WERI-Rb-1 (cell line): Measurements from ENCODE around the gene ZNF516.

Experiments used
- DNase-seq: peaks from one replicate; pipeline ENCODE4 v3.0.0-alpha.2; 2020
- H3K27ac ChIP-seq: fragments of 250-450 bp; sonication (Bioruptor Pico); 2 replicates; pipeline ENCODE4 v1.5.1; 2020; ENCODE audit warnings: mild to moderate bottlenecking, moderate library complexity
- H3K27me3 ChIP-seq: fragments of 250-450 bp; sonication (Bioruptor Pico); 2 replicates; pipeline ENCODE4 v1.5.1; 2021; ENCODE audit warnings: mild to moderate bottlenecking, low read depth, moderate library complexity; ENCODE audit not compliant: insufficient read depth, severe bottlenecking
- H3K36me3 ChIP-seq: fragments of 250-450 bp; sonication (Bioruptor Pico); 2 replicates; pipeline ENCODE4 v1.5.1; 2020; ENCODE audit warnings: mild to moderate bottlenecking, moderate library complexity
- H3K4me3 ChIP-seq: 2 replicates; pipeline ENCODE4 v1.5.1; 2011; ENCODE audit warnings: low read depth, mild to moderate bottlenecking, control low read depth, low read length
- H3K9me3 ChIP-seq: fragments of 250-450 bp; sonication (Bioruptor Pico); 2 replicates; pipeline ENCODE4 v1.5.1; 2021; ENCODE audit warnings: mild to moderate bottlenecking, moderate library complexity; ENCODE audit not compliant: severe bottlenecking
- CTCF ChIP-seq: IDR thresholded peaks from 2 replicates; pipeline ENCODE4 v1.5.1; 2011; ENCODE audit warnings: low read depth, mild to moderate bottlenecking, control low read depth, inconsistent platforms, low read length

ZNF516 gene

GRCh38 chr18:76358774-76359173 is 136.3 kb downstream of the ZNF516 start:
- H3K36me3 ChIP-seq, result peaks cover 71% of the 10 kb centered on the region
- DNase-seq, result no peak
- no peak overlapping the region for H3K4me3 ChIP-seq
- no peak for TF ChIP-seq CTCF
- no peaks in the 10 kb centered on the region for H3K27me3 ChIP-seq
- peaks cover 9% of the 10 kb centered on the region for H3K9me3 ChIP-seq
- no peak overlapping the region for H3K27ac ChIP-seq

GRCh38 chr18:76357585-76358260 is 137.3 kb downstream of the ZNF516 start:
- TF ChIP-seq CTCF, result no peak

GRCh38 chr18:76357174-76357573 is 137.9 kb downstream of the ZNF516 start:
- Histone ChIP-seq H3K36me3 (peaks cover 64% of the 10 kb centered on the region), H3K27me3 (no peaks in the 10 kb centered on the region), H3K27ac (no peak overlapping the region), H3K9me3 (peaks cover 13% of the 10 kb centered on the region), H3K4me3 (no peak overlapping the region)
- TF ChIP-seq CTCF, result no peak
- DNase-seq, result no peak

More at GRCh38 chr18:76357585-76358260, 137.3 kb downstream of the ZNF516 start:
- peaks cover 13% of the 10 kb centered on the region for H3K9me3 ChIP-seq
- H3K4me3 ChIP-seq, result no peak overlapping the region
- H3K27me3 ChIP-seq, result no peaks in the 10 kb centered on the region
- no peak overlapping the region for H3K27ac ChIP-seq
- H3K36me3 ChIP-seq, result peaks cover 70% of the 10 kb centered on the region
- no peak for DNase-seq

- no peak for DNase-seq
- TF ChIP-seq CTCF, result no peak
- H3K9me3 ChIP-seq, result peaks cover 13% of the 10 kb centered on the region
- H3K4me3 ChIP-seq, result no peak overlapping the region
- no peak overlapping the region for H3K27ac ChIP-seq
- no peaks in the 10 kb centered on the region for H3K27me3 ChIP-seq
- H3K36me3 ChIP-seq, result peaks cover 59% of the 10 kb centered on the region
Observed at GRCh38 chr18:76356666-76357065, 138.4 kb downstream of the ZNF516 start.

GRCh38 chr18:76354348-76354747 is 140.7 kb downstream of the ZNF516 start:
- TF ChIP-seq CTCF, result no peak
- peaks cover 48% of the 10 kb centered on the region for H3K36me3 ChIP-seq
- no peak overlapping the region for H3K27ac ChIP-seq
- H3K9me3 ChIP-seq, result peaks cover 13% of the 10 kb centered on the region
- DNase-seq, result no peak
- H3K4me3 ChIP-seq, result no peak overlapping the region
- no peaks in the 10 kb centered on the region for H3K27me3 ChIP-seq

- no peak for DNase-seq
- TF ChIP-seq CTCF, result no peak
- Histone ChIP-seq H3K9me3 (peaks cover 13% of the 10 kb centered on the region), H3K27me3 (no peaks in the 10 kb centered on the region), H3K4me3 (no peak overlapping the region), H3K36me3 (peaks cover 42% of the 10 kb centered on the region), H3K27ac (no peak overlapping the region)
Observed at GRCh38 chr18:76353500-76353899, 141.5 kb downstream of the ZNF516 start.
